Fibroblast of lung (primary cell): Measurements from ENCODE around the gene COL5A2.

ENCODE experiments used
- CTCF ChIP-seq, 2 donors: IDR thresholded peaks in 1 of 2; conservative IDR thresholded peaks in 1 of 2; 1 replicate in 1 of 2; 2 replicates in 1 of 2; pipeline ENCODE4 v1.5.1; 2011 to 2012; ENCODE audit warnings: low read length in 2 of 2, control low read depth in 1 of 2, inconsistent platforms in 1 of 2, low read depth in 1 of 2, mild to moderate bottlenecking in 1 of 2
- EZH2 ChIP-seq: IDR thresholded peaks from 2 replicates; pipeline ENCODE4 v1.5.1; 2012; ENCODE audit warnings: low read length, control low read depth, mild to moderate bottlenecking; ENCODE audit errors: missing control alignments

GRCh38 chr2:189155795-189156194, 23.8 kb downstream of the COL5A2 start:
- no peak for TF ChIP-seq CTCF (conservative IDR thresholded peaks at IDR 0.05 in 1 of 2, IDR thresholded peaks at IDR 0.05 in 1 of 2; ENCODE audit: low read depth in 1 of 2, low read length in 2 of 2)
- TF ChIP-seq EZH2 = no peak
